MM.1S (cell line): Measurements from ENCODE around the gene CENPK.
"Not testable (repeated sequence)": the region's sequence is repeated elsewhere in the genome, so short reads cannot be mapped to it uniquely, and the experiment has no call there.

Experiments
- DNase-seq: peaks from one replicate; pipeline ENCODE4 v3.0.0-alpha.2; 2015
- H2AFZ ChIP-seq: fragments of 300-600 bp; sonication (generic); 2 replicates; pipeline ENCODE4 v1.6.0; 2016; ENCODE audit warnings: antibody characterized with exemption, low read length
- H3F3A ChIP-seq: fragments of 300-600 bp; sonication (generic); 2 replicates; pipeline ENCODE4 v1.6.1; 2016; ENCODE audit warnings: mild to moderate bottlenecking, antibody characterized with exemption, low read length, moderate library complexity, mixed read lengths; ENCODE audit not compliant: insufficient read depth
- H3K27ac ChIP-seq: fragments of 300-600 bp; sonication (generic); 2 replicates; pipeline ENCODE4 v1.5.1; 2016; ENCODE audit warnings: mild to moderate bottlenecking, low read length
- H3K27me3 ChIP-seq: fragments of 300-600 bp; sonication (generic); replicated peaks from 2 replicates; pipeline ENCODE4 v1.6.0; 2016; ENCODE audit warnings: low read length; ENCODE audit not compliant: insufficient read depth
- H3K36me3 ChIP-seq: fragments of 300-600 bp; sonication (generic); replicated peaks from 2 replicates; pipeline ENCODE4 v1.6.1; 2016; ENCODE audit warnings: mild to moderate bottlenecking, low read length, mixed read lengths; ENCODE audit not compliant: insufficient read depth
- H3K4me1 ChIP-seq: fragments of 300-600 bp; sonication (generic); 2 replicates; pipeline ENCODE4 v1.6.1; 2016; ENCODE audit warnings: low read length, mixed read lengths
- H3K4me2 ChIP-seq: fragments of 300-600 bp; sonication (generic); 2 replicates; pipeline ENCODE4 v1.6.0; 2016; ENCODE audit warnings: low read depth, low read length
- H3K4me3 ChIP-seq: fragments of 300-600 bp; sonication (generic); 2 replicates; pipeline ENCODE4 v1.5.1; 2016; ENCODE audit warnings: low read length, mixed read lengths
- H3K79me2 ChIP-seq: fragments of 300-600 bp; sonication (generic); 2 replicates; pipeline ENCODE4 v1.6.1; 2016; ENCODE audit warnings: mixed run types, low read length, mixed read lengths
- H3K9ac ChIP-seq: fragments of 300-600 bp; sonication (generic); 2 replicates; pipeline ENCODE4 v1.6.1; 2016; ENCODE audit warnings: low read length, mixed read lengths
- H3K9me2 ChIP-seq: fragments of 300-600 bp; sonication (generic); replicated peaks from 2 replicates; pipeline ENCODE4 v1.6.1; 2016; ENCODE audit warnings: mild to moderate bottlenecking, low read length, mixed read lengths; ENCODE audit not compliant: insufficient read depth
- H3K9me3 ChIP-seq: fragments of 300-600 bp; sonication (generic); replicated peaks from 2 replicates; pipeline ENCODE4 v1.6.1; 2016; ENCODE audit warnings: mild to moderate bottlenecking, low read length, mixed read lengths; ENCODE audit not compliant: insufficient read depth
- H4K20me1 ChIP-seq: fragments of 300-600 bp; sonication (generic); 2 replicates; pipeline ENCODE4 v1.6.1; 2016; ENCODE audit warnings: mild to moderate bottlenecking, low read length, moderate library complexity, mixed read lengths; ENCODE audit not compliant: insufficient read depth
- CTCF ChIP-seq: fragments of 300-600 bp; sonication (generic); IDR thresholded peaks from 2 replicates; pipeline ENCODE4 v1.5.1; 2016; ENCODE audit warnings: antibody characterized with exemption, low read length, mixed read lengths
- EZH2 ChIP-seq: fragments of 300-600 bp; sonication (generic); optimal IDR thresholded peaks from 2 replicates; pipeline ENCODE3; 2017; ENCODE audit warnings: low read depth, mild to moderate bottlenecking, antibody characterized with exemption, low read length, mixed read lengths
- EZH2phosphoT487 ChIP-seq: fragments of 300-600 bp; sonication (generic); IDR thresholded peaks from 2 replicates; pipeline ENCODE4 v1.6.1; 2018; ENCODE audit warnings: antibody characterized with exemption, low read length

Gene CENPK

GRCh38 chr5:65562731-65563701, at the start of gene CENPK, which contains the start of gene PPWD1:
CENPK (minus strand) TSS chr5:65563168; CDS start chr5:65554907, 8,261 bp downstream.
PPWD1 (plus strand) TSS chr5:65563296; CDS start chr5:65563311, 15 bp downstream.
- Histone ChIP-seq H3K27ac (peak within 1 kb of the TSS; percentile 80), H3K9me2 (no peaks in the 10 kb centered on the region), H2AFZ (peak within 1 kb of the TSS; percentile 87), H3F3A (peaks cover 6% of the 10 kb centered on the region), H4K20me1 (no peaks in the 10 kb centered on the region), H3K4me3 (peak within 1 kb of the TSS; percentile 74), H3K4me1 (peaks cover 10% of the 10 kb centered on the region; the same call in 1 of the 2 replicates), H3K9me3 (no peaks in the 10 kb centered on the region), H3K36me3 (peaks cover 2% of the 10 kb centered on the region; the same call in 1 of the 2 replicates), H3K4me2 (peak within 1 kb of the TSS; percentile 86), H3K79me2 (peaks cover 68% of the 10 kb centered on the region), H3K9ac (peak within 1 kb of the TSS; percentile 79), H3K27me3 (no peaks in the 10 kb centered on the region)
- TF ChIP-seq EZH2 = no peak
- TF ChIP-seq EZH2phosphoT487 = no peak
- no peak for TF ChIP-seq CTCF
- peak; percentile 97 for DNase-seq

GRCh38 chr5:65612298-65612907, 49.4 kb upstream of the CENPK start:
- Histone ChIP-seq H3K9me3 (no peaks in the 10 kb centered on the region), H3K27ac (no peak overlapping the region), H4K20me1 (no peaks in the 10 kb centered on the region), H3K36me3 (peaks cover 15% of the 10 kb centered on the region; the same call in 1 of the 2 replicates), H3K4me2 (no peak overlapping the region), H3K9ac (no peak overlapping the region), H3K9me2 (no peaks in the 10 kb centered on the region), H3F3A (no peaks in the 10 kb centered on the region), H3K79me2 (0 out of 2 replicates have a peak, but pooled peaks cover 7% of the 10 kb centered on the region), H3K27me3 (no peaks in the 10 kb centered on the region), H2AFZ (no peak overlapping the region), H3K4me3 (no peak overlapping the region), H3K4me1 (no peaks in the 10 kb centered on the region)
- no peak for TF ChIP-seq CTCF
- no peak for TF ChIP-seq EZH2phosphoT487
- no peak for TF ChIP-seq EZH2
- no peak for DNase-seq

- no peak for DNase-seq
These were observed 48.6 kb upstream of the CENPK start for GRCh38 chr5:65611524-65611923.

GRCh38 chr5:65601761-65602160, 38.8 kb upstream of the CENPK start:
- not testable (repeated sequence) for H2AFZ ChIP-seq, DNase-seq, H3K9me3 ChIP-seq, H3F3A ChIP-seq, H3K4me3 ChIP-seq, H4K20me1 ChIP-seq, H3K79me2 ChIP-seq, H3K4me2 ChIP-seq, H3K27me3 ChIP-seq, H3K9me2 ChIP-seq, H3K4me1 ChIP-seq, H3K36me3 ChIP-seq, H3K9ac ChIP-seq, H3K27ac ChIP-seq

More at GRCh38 chr5:65611524-65611923, 48.6 kb upstream of the CENPK start:
- H3F3A ChIP-seq = no peaks in the 10 kb centered on the region
- H3K79me2 ChIP-seq = 0 out of 2 replicates have a peak, but pooled peaks cover 4% of the 10 kb centered on the region
- no peak for TF ChIP-seq CTCF
- no peaks in the 10 kb centered on the region for H3K4me1 ChIP-seq
- H2AFZ ChIP-seq = no peak overlapping the region
- H3K27ac ChIP-seq = no peak overlapping the region
- no peaks in the 10 kb centered on the region for H3K27me3 ChIP-seq
- H3K9me2 ChIP-seq = no peaks in the 10 kb centered on the region
- H3K4me2 ChIP-seq = no peak overlapping the region
- no peak overlapping the region for H3K9ac ChIP-seq
- no peaks in the 10 kb centered on the region for H3K9me3 ChIP-seq
- no peaks in the 10 kb centered on the region for H4K20me1 ChIP-seq
- H3K4me3 ChIP-seq = no peak overlapping the region
- peaks cover 14% of the 10 kb centered on the region; the same call in 1 of the 2 replicates for H3K36me3 ChIP-seq
